BLaER1 (cell line): ENCODE results near the gene EVC.

Source experiments
- H3K27ac ChIP-seq: shearing (Covaris generic); formaldehyde crosslinking; 2 replicates; pipeline ENCODE4 v1.8.1; 2022
- H3K27me3 ChIP-seq: shearing (Covaris generic); formaldehyde crosslinking; 2 replicates; pipeline ENCODE4 v1.8.1; 2022
- H3K36me3 ChIP-seq: shearing (Covaris generic); formaldehyde crosslinking; 2 replicates; pipeline ENCODE4 v1.8.1; 2022
- H3K4me1 ChIP-seq: shearing (Covaris generic); formaldehyde crosslinking; 2 replicates; pipeline ENCODE4 v1.8.1; 2022
- H3K4me2 ChIP-seq: shearing (Covaris generic); formaldehyde crosslinking; 2 replicates; pipeline ENCODE4 v1.8.1; 2022
- H3K4me3 ChIP-seq: shearing (Covaris generic); formaldehyde crosslinking; 2 replicates; pipeline ENCODE4 v1.8.1; 2022
- H3K9ac ChIP-seq: shearing (Covaris generic); formaldehyde crosslinking; 2 replicates; pipeline ENCODE4 v1.8.1; 2022
- H3K9me3 ChIP-seq: shearing (Covaris generic); formaldehyde crosslinking; 2 replicates; pipeline ENCODE4 v1.8.1; 2022
- H4K20me1 ChIP-seq: shearing (Covaris generic); formaldehyde crosslinking; 2 replicates; pipeline ENCODE4 v1.8.1; 2022
- Cebpa-rat ChIP-seq: shearing (Covaris generic); IDR thresholded peaks from 2 replicates; pipeline ENCODE4 v1.8.1; 2022

The EVC gene

DNA sequence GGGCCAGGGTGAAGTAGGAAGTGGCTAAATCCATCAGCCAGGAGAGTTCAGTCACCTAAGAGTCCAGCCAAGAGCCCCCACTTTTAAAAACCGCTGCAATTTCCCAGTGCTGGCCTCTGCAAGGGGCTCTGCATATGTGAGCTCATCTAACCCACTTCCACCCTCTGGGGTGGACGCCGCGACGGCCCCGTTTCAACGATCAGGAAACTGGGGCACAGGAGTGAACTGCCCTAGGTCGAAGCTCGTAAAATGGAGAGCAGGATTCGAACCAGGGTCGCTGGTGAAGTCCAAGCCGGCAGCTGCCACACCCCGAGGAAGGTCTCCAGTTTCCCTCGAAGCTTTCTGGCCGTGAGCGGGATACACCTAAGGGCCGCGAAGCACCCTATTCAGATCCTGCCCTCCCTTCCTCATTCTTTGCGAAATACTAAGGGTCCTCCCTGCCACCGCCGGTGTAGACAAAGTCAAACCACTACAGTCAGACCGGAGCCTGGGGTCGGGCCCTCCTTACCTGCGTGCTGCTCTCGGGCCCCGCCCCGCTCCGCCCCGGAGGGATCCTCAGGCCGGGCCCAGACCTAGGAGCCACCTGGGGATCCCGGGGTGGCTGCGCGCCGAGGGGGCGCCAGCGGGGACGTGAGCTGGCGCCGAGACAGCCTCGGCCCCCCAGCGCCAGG, 3.1 kb upstream of the EVC start:
- Histone ChIP-seq H3K9ac (peak overlapping the region; percentile 79), H3K4me3 (peak overlapping the region; percentile 73), H4K20me1 (0 out of 2 replicates have a peak, but pooled peaks cover 7% of the 10 kb centered on the region), H3K9me3 (peaks cover 7% of the 10 kb centered on the region), H3K27me3 (no peaks in the 10 kb centered on the region), H3K36me3 (peaks cover 16% of the 10 kb centered on the region), H3K27ac (peak overlapping the region; percentile 74), H3K4me1 (peaks cover 46% of the 10 kb centered on the region), H3K4me2 (peak overlapping the region; percentile 78)
- no peak for TF ChIP-seq Cebpa-rat

DNA sequence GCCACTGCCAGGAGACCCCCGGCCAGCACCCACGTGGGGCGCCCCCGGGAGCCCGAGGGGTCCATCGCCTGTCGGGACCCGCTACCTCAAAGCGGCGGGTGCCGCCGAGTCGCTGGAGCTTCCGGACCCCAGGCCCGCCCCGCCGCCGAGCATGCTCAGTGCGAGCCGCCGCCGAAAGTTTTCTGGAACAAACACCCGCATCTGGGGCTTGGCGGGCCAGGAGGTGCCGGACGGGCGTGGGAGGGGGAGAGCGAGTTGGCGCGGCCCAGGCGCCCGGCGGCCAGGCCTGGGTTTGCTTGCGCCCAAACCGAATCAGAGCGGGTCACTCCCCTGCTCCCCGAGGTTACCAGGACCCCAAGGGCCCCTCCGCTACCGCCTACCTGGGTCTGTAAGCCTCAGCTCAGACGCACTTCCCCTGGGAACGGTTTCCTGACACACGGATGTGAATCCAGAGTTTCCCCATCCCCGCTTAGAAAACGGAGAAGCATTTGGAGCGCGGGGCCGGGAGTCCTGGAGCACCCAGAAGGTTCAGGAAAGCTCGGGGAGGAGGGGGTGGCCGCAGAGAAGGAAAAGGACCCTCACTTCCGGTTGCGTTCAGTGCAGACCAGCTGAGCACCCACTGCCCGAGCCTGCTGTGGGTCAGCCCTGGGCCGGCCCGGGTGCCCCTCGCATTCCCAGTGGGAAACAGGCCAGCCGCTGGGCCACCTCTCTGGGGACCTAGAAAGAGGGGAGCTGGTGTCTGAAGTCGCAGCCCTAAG, 2.4 kb upstream of the EVC start, which contains the start of gene EVC2:
TSS of gene EVC2 (minus strand) at position 111 of the 758 bp plus-strand sequence. CDS start at position 65, 46 bp downstream.
- H3K36me3 ChIP-seq: peaks cover 16% of the 10 kb centered on the region
- peak within 1 kb of the TSS; percentile 73 for H3K4me3 ChIP-seq
- no peaks in the 10 kb centered on the region for H3K27me3 ChIP-seq
- peak within 1 kb of the TSS; percentile 74 for H3K27ac ChIP-seq
- H3K9ac ChIP-seq: peak within 1 kb of the TSS; percentile 79
- H3K4me1 ChIP-seq: peaks cover 46% of the 10 kb centered on the region
- peaks cover 7% of the 10 kb centered on the region for H3K9me3 ChIP-seq
- H4K20me1 ChIP-seq: 0 out of 2 replicates have a peak, but pooled peaks cover 10% of the 10 kb centered on the region
- peak within 1 kb of the TSS; percentile 78 for H3K4me2 ChIP-seq
- TF ChIP-seq Cebpa-rat: no peak

- Histone ChIP-seq H3K4me2 (peak overlapping the region; percentile 78), H3K27ac (no peak overlapping the region; the same call in 1 of the 2 replicates), H3K9me3 (peaks cover 2% of the 10 kb centered on the region), H4K20me1 (0 out of 2 replicates have a peak, but pooled peaks cover 10% of the 10 kb centered on the region), H3K4me1 (peaks cover 46% of the 10 kb centered on the region), H3K4me3 (peak overlapping the region; percentile 73), H3K36me3 (peaks cover 10% of the 10 kb centered on the region), H3K9ac (peak overlapping the region; percentile 79; the same call in 1 of the 2 replicates), H3K27me3 (no peaks in the 10 kb centered on the region)
- no peak for TF ChIP-seq Cebpa-rat
These were observed 1.8 kb upstream of the EVC start for GRCh38 chr4:5709207-5709575.

DNA sequence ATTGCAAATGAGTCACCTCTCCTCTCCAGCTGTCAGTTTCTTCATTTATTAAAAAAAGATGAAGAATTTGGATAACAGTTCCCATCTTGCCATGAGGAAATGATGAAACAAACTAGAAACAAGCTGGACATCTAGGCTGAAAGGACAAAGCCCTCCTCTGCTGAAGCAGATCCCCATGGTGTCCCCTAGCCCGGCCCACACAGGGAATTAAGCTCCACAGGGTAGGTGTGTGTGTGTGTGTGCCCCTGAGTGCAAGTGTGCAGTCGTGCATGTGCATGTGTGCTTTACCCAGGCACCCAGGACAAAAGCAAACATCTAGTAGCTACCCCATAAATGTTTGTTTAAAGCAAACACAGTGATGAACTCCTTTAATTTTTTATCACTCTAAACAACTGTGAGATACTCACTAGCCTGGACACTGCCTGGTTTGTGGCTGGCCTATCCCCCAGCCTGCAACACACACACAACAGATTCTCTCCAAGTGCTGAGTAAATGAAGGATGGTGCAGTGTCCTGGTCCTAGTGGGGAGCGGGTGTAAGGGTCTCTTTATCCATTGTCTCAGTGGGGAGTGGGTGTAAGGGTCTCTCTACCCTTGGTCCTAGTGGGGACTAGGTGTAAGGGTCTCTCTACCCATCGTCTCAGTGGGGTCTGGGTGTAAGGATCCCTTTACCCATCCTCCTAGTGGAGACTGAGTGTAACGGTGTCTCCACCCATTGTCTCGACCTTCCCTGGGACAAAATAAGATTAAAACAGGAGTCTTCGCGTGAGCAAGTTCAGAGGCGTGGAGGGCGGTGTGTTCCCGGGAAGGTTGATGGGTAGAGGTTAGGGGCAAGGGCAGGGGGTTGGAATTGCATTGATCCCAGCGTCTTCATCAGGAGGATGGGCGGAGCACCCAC, 688 bp upstream of the EVC start:
- H3K27ac ChIP-seq: no peak overlapping the region
- H3K4me3 ChIP-seq: peak overlapping the region; percentile 72
- no peak for TF ChIP-seq Cebpa-rat
- H3K27me3 ChIP-seq: no peaks in the 10 kb centered on the region
- H3K9ac ChIP-seq: peak overlapping the region; percentile 63; the same call in 1 of the 2 replicates
- peak overlapping the region; percentile 68 for H3K4me2 ChIP-seq
- H3K36me3 ChIP-seq: peaks cover 5% of the 10 kb centered on the region; the same call in 1 of the 2 replicates
- peaks cover 46% of the 10 kb centered on the region for H3K4me1 ChIP-seq
- peaks cover 11% of the 10 kb centered on the region for H3K9me3 ChIP-seq
- H4K20me1 ChIP-seq: 0 out of 2 replicates have a peak, but pooled peaks cover 10% of the 10 kb centered on the region

DNA sequence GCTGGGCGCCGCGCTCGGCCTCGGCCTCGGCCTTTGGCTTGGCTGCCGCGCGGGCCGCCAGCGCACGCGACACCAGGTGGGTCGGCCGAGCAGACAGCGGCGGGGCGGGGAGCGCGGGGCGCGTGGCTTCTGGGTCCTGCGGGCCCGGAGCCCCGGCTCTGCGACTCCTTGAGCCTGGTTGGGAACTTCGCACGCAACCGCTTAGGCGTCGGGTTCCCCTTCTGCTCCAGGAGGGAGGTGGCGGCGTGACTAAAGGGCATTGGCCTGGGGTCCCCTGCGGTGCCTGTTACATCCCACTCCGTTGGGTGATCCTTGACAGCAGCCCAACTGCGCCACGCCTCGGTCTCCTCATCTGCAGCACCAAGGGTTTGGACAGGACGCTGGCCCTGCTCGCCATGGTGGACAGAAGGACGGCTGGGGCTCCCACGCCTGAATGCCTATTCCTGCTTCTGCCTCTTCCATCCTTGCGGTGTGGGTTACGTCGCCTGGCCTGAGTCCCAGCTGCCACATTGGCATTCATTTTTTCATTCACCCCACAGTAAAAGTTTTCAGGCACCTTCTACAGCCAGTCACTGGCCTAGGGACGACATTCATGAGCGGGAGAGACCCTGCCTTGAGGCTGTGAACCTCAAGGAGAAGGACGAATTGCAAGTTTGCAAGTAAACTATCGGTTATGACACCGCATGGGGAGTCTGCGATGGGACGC, 631 bp downstream of the EVC start:
- Histone ChIP-seq H3K4me3 (peak overlapping the region; percentile 72), H4K20me1 (0 out of 2 replicates have a peak, but pooled peaks cover 10% of the 10 kb centered on the region), H3K36me3 (peaks cover 6% of the 10 kb centered on the region; the same call in 1 of the 2 replicates), H3K4me1 (peaks cover 43% of the 10 kb centered on the region), H3K27ac (peak overlapping the region; percentile 55), H3K9ac (peak overlapping the region; percentile 63), H3K4me2 (peak overlapping the region; percentile 68), H3K27me3 (no peaks in the 10 kb centered on the region), H3K9me3 (peaks cover 18% of the 10 kb centered on the region)
- no peak for TF ChIP-seq Cebpa-rat

- H3K4me2 ChIP-seq: peak overlapping the region; percentile 68
- TF ChIP-seq Cebpa-rat: no peak
- H4K20me1 ChIP-seq: 0 out of 2 replicates have a peak, but pooled peaks cover 10% of the 10 kb centered on the region
- H3K36me3 ChIP-seq: peaks cover 6% of the 10 kb centered on the region; the same call in 1 of the 2 replicates
- H3K27ac ChIP-seq: no peak overlapping the region
- no peak overlapping the region for H3K9ac ChIP-seq
- H3K27me3 ChIP-seq: no peaks in the 10 kb centered on the region
- peaks cover 18% of the 10 kb centered on the region for H3K9me3 ChIP-seq
- peaks cover 34% of the 10 kb centered on the region for H3K4me1 ChIP-seq
- H3K4me3 ChIP-seq: no peak overlapping the region
These were observed 1.5 kb downstream of the EVC start for GRCh38 chr4:5712517-5712916.

DNA sequence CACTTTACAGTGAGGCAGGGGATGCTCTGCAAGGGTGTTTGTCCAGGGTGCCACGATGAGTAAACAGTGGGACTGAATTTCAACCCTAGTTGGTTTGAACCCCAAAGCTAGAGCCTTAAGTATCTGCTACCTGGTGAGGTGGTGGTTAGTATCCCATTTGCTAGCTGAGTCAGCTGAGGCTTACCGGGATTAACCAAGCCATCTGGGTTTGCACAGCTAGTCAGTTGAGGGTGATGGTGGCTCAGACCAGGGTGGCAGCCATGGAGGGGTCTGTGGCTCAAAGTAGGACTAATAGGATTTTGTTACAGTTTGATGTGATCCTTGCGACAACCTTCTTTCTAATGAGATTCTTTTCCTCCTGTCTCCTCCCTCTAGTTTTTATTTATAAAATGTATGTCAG, 1.9 kb downstream of the EVC start:
- TF ChIP-seq Cebpa-rat: no peak
- H3K27ac ChIP-seq: no peak overlapping the region
- no peak overlapping the region for H3K4me3 ChIP-seq
- no peak overlapping the region for H3K9ac ChIP-seq
- H3K27me3 ChIP-seq: no peaks in the 10 kb centered on the region
- no peak overlapping the region for H3K4me2 ChIP-seq
- 0 out of 2 replicates have a peak, but pooled peaks cover 10% of the 10 kb centered on the region for H4K20me1 ChIP-seq
- peaks cover 18% of the 10 kb centered on the region for H3K9me3 ChIP-seq
- H3K36me3 ChIP-seq: peaks cover 6% of the 10 kb centered on the region; the same call in 1 of the 2 replicates
- peaks cover 30% of the 10 kb centered on the region for H3K4me1 ChIP-seq

DNA sequence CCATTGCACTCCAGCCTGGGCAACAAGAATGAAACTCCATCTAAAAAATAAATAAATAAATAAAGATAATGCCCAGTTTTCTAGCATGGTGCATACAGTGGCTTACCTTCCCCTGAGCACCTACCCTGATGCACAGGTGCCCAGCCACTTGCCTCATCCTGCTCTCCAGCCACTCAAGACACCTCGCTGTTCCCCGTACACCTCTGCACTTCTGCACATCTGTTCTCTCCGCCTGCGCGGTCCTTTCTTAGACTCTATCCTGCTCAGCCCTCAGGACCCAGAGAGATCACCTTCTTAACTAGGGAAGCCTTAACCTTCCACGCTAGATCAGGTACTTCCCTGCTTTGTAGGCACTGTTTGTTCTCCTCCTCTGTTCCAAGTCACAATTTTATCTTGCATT, 2.9 kb downstream of the EVC start:
- H4K20me1 ChIP-seq: 0 out of 2 replicates have a peak, but pooled peaks cover 10% of the 10 kb centered on the region
- peaks cover 28% of the 10 kb centered on the region for H3K4me1 ChIP-seq
- no peak overlapping the region for H3K9ac ChIP-seq
- H3K27ac ChIP-seq: no peak overlapping the region
- peaks cover 6% of the 10 kb centered on the region for H3K36me3 ChIP-seq
- no peaks in the 10 kb centered on the region for H3K27me3 ChIP-seq
- TF ChIP-seq Cebpa-rat: no peak
- H3K9me3 ChIP-seq: peaks cover 18% of the 10 kb centered on the region
- no peak overlapping the region for H3K4me2 ChIP-seq
- H3K4me3 ChIP-seq: no peak overlapping the region
